ENCODE measurements around the gene ZNF423.

DNA sequence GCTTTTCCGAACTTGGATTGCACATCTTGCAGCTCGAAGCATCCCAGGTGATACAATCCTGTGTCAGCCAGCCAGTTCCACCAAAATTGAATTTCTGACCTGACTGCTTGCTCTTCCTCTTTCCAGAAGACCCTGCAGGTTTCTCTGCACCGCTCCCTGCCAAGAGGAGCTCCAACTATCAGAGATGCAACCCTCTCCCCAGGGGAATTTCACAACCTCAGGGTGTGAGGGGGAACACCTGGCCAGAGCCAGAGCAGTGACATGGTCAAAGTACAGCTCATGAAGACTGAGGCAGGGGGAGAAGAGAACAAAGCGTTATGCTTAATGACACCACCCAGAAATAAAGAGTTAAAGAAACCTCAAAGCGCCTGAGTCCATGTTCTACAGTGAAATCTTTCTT lies 25.0 kb downstream of the ZNF423 start:
- TF ChIP-seq, protein P1, sequence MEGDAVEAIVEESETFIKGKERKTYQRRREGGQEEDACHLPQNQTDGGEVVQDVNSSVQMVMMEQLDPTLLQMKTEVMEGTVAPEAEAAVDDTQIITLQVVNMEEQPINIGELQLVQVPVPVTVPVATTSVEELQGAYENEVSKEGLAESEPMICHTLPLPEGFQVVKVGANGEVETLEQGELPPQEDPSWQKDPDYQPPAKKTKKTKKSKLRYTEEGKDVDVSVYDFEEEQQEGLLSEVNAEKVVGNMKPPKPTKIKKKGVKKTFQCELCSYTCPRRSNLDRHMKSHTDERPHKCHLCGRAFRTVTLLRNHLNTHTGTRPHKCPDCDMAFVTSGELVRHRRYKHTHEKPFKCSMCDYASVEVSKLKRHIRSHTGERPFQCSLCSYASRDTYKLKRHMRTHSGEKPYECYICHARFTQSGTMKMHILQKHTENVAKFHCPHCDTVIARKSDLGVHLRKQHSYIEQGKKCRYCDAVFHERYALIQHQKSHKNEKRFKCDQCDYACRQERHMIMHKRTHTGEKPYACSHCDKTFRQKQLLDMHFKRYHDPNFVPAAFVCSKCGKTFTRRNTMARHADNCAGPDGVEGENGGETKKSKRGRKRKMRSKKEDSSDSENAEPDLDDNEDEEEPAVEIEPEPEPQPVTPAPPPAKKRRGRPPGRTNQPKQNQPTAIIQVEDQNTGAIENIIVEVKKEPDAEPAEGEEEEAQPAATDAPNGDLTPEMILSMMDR (IDR thresholded peaks at IDR 0.05; ENCODE audit: low read length) = no peak
- TF ChIP-seq EZH2 (optimal IDR thresholded peaks at IDR 0.05; ENCODE audit: low read depth, low read length) = no peak

All from MM.1S (cell line).